Mesendoderm (in vitro differentiated cells): ENCODE measurements around the gene GPR132.

ENCODE experiments used
- DNase-seq: peaks from one replicate; pipeline ENCODE4 v3.0.0; 2013
- H2AK5ac ChIP-seq: 2 replicates; pipeline ENCODE4 v1.6.1; 2013; ENCODE audit warnings: low read length, inconsistent platforms
- H2BK120ac ChIP-seq: 2 replicates; pipeline ENCODE4 v1.6.1; 2013; ENCODE audit warnings: low read depth, mild to moderate bottlenecking, low read length, moderate library complexity, mixed read lengths
- H2BK15ac ChIP-seq: replicated peaks from 2 replicates; pipeline ENCODE4 v1.6.1; 2013; ENCODE audit warnings: low read depth, mild to moderate bottlenecking, moderate library complexity
- H2BK5ac ChIP-seq: 2 replicates; pipeline ENCODE4 v1.6.1; 2013; ENCODE audit warnings: low read length, inconsistent platforms
- H3K18ac ChIP-seq: 2 replicates; pipeline ENCODE4 v1.6.1; 2013; ENCODE audit warnings: mild to moderate bottlenecking, low read length, mixed read lengths
- H3K23ac ChIP-seq: one replicate; pipeline ENCODE4 v1.6.1; 2013; ENCODE audit warnings: low read length
- H3K27ac ChIP-seq: 2 replicates; pipeline ENCODE4 v1.5.1; 2013; ENCODE audit warnings: low read depth, mild to moderate bottlenecking, inconsistent platforms, low read length, moderate library complexity
- H3K27me3 ChIP-seq: 2 replicates; pipeline ENCODE4 v1.6.1; 2013; ENCODE audit warnings: low read length, control low read depth, mild to moderate bottlenecking, inconsistent platforms; ENCODE audit not compliant: insufficient read depth, poor library complexity
- H3K36me3 ChIP-seq: 2 replicates; pipeline ENCODE4 v1.6.1; 2013; ENCODE audit warnings: low read length, inconsistent platforms; ENCODE audit not compliant: control insufficient read depth, insufficient read depth
- H3K4ac ChIP-seq: one replicate; pipeline ENCODE4 v1.6.1; 2013; ENCODE audit warnings: low read depth, mild to moderate bottlenecking, low read length, moderate library complexity
- H3K4me1 ChIP-seq: 2 replicates; pipeline ENCODE4 v1.6.1; 2013; ENCODE audit warnings: low read depth, low read length, inconsistent platforms; ENCODE audit not compliant: control insufficient read depth
- H3K4me2 ChIP-seq: 2 replicates; pipeline ENCODE4 v1.6.1; 2013; ENCODE audit warnings: low read length
- H3K4me3 ChIP-seq: 2 replicates; pipeline ENCODE4 v1.5.1; 2013; ENCODE audit warnings: mild to moderate bottlenecking, low read length
- H3K56ac ChIP-seq: one replicate; pipeline ENCODE4 v1.6.1; 2013; ENCODE audit warnings: low read length
- H3K79me1 ChIP-seq: 2 replicates; pipeline ENCODE4 v1.6.1; 2013; ENCODE audit warnings: low read length, inconsistent platforms
- H3K79me2 ChIP-seq: 2 replicates; pipeline ENCODE4 v1.6.1; 2013; ENCODE audit warnings: mild to moderate bottlenecking, low read length; ENCODE audit not compliant: control insufficient read depth, insufficient read depth
- H3K9ac ChIP-seq: 2 replicates; pipeline ENCODE4 v1.6.1; 2013; ENCODE audit warnings: low read length, inconsistent platforms
- H4K5ac ChIP-seq: one replicate; pipeline ENCODE4 v1.6.1; 2013; ENCODE audit warnings: low read length
- H4K8ac ChIP-seq: one replicate; pipeline ENCODE4 v1.6.1; 2013; ENCODE audit warnings: low read depth, mild to moderate bottlenecking, control low read depth, low read length, moderate library complexity
- WGBS: extraction: QIAGEN DNeasy Blood & Tissue Kit; methylation state at CpG from one replicate; pipeline ENCODE4 v1.1.7; 2013; ENCODE audit warnings: low lambda C conversion rate, missing lambda C conversion rate; ENCODE audit not compliant: insufficient coverage; ENCODE audit errors: extremely low coverage; 5-methylcytosine and 5-hydroxymethylcytosine counted together

Gene GPR132

DNA sequence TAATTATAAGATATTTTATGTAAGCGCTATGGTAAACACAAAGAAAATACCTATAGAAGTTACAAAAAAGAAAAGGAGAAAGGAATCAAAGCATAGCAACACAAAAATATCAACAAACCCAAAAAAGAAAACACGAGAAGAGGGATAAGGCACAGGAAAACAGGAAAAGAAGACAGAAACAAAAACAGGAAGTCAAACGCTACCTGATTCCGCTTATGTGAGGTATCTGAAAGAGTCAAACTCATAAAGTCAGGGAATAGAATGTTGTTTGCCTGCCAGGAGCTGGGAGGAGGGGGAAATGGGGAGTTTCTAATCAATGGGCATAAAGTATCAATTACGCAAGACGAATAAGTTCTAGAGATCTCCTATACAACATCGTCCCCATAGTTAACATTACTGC lies 39.9 kb upstream of the GPR132 start:
- Histone ChIP-seq H3K23ac (no peak overlapping the region), H3K18ac (no peak overlapping the region)

DNA sequence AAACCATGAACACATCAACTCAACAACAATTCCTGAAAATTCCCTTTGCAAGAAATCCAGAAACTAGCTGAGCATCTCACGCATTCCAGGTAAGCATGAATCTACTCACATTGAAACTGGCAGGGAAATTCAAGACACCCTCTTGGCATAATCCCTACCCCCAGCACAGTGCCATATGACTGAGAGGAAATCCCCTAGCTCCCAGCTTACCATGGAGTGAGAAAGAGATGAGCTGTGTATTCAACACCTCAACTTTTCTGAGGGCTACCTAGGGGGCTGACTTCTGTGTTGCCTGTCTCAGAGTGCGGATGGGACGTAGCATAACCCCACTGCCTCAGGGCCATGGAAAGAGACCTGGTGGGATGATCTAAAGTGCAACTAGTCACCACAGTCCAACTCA lies 37.7 kb upstream of the GPR132 start:
- no peak overlapping the region for H3K4me3 ChIP-seq
- H3K27ac ChIP-seq, result no peak overlapping the region
- no peak overlapping the region for H3K4me2 ChIP-seq
- H2BK15ac ChIP-seq, result no peak overlapping the region
- no CpG with 5 or more reads among the region's 3 CpGs for WGBS
- no peaks in the 10 kb centered on the region for H3K79me2 ChIP-seq
- H3K9ac ChIP-seq, result no peak overlapping the region
- H3K56ac ChIP-seq, result no peak overlapping the region
- H3K23ac ChIP-seq, result no peak overlapping the region
- no peak overlapping the region for H2AK5ac ChIP-seq
- no peak overlapping the region for H4K8ac ChIP-seq
- no peak for DNase-seq
- H3K79me1 ChIP-seq, result no peaks in the 10 kb centered on the region
- no peaks in the 10 kb centered on the region for H3K4me1 ChIP-seq
- no peak overlapping the region for H2BK5ac ChIP-seq
- H3K27me3 ChIP-seq, result no peaks in the 10 kb centered on the region
- no peaks in the 10 kb centered on the region for H3K36me3 ChIP-seq
- no peak overlapping the region for H4K5ac ChIP-seq
- H3K4ac ChIP-seq, result no peak overlapping the region
- no peak overlapping the region for H2BK120ac ChIP-seq
- no peak overlapping the region for H3K18ac ChIP-seq

More for the DNA sequence above, 39.9 kb upstream of the GPR132 start:
- Histone ChIP-seq H3K4me2 (no peak overlapping the region), H3K79me1 (no peaks in the 10 kb centered on the region), H3K4ac (no peak overlapping the region), H2BK5ac (no peak overlapping the region), H3K9ac (no peak overlapping the region), H3K4me3 (no peak overlapping the region), H3K27me3 (no peaks in the 10 kb centered on the region), H3K56ac (no peak overlapping the region), H2AK5ac (no peak overlapping the region), H3K36me3 (no peaks in the 10 kb centered on the region), H4K8ac (no peak overlapping the region), H3K79me2 (no peaks in the 10 kb centered on the region), H4K5ac (no peak overlapping the region), H2BK15ac (no peak overlapping the region), H2BK120ac (no peak overlapping the region), H3K4me1 (no peaks in the 10 kb centered on the region), H3K27ac (no peak overlapping the region)
- no peak for DNase-seq
- no CpG with 5 or more reads among the region's 7 CpGs for WGBS

DNA sequence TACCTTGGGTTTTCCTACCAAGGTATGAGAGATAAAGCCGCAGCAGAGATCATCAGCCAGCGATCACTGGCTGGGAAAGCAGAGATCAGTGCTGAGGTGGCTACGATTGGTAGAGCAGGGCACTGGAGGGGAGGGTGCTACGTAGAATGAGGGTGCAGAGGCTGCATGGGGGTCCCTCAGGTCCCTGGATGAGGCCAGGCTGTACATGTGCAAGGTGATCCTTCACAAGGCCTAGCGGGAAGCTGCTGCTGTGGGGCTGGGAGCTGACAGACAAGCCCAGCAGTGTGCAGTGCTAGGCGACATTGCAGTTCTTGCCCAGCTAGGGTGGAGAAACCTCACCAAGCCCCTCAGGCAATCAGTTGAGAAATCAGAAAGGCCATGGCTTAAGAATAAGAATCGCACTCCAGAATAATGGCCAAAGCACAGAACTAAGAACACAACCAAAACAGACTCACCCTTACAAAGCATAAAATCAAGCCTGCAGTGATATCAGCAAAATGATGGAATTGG lies 37.2 kb upstream of the GPR132 start:
- Histone ChIP-seq H2BK5ac (no peak overlapping the region), H3K36me3 (no peaks in the 10 kb centered on the region), H3K56ac (no peak overlapping the region), H3K23ac (no peak overlapping the region), H4K8ac (no peak overlapping the region), H3K18ac (no peak overlapping the region), H3K4ac (no peak overlapping the region), H3K4me3 (no peak overlapping the region), H3K9ac (no peak overlapping the region), H3K79me2 (no peaks in the 10 kb centered on the region), H2AK5ac (no peak overlapping the region), H3K27ac (no peak overlapping the region), H2BK120ac (no peak overlapping the region), H3K4me2 (no peak overlapping the region), H4K5ac (no peak overlapping the region), H3K27me3 (no peaks in the 10 kb centered on the region), H3K79me1 (no peaks in the 10 kb centered on the region), H2BK15ac (no peak overlapping the region), H3K4me1 (no peaks in the 10 kb centered on the region)
- no CpG with 5 or more reads among the region's 7 CpGs for WGBS
- DNase-seq, result no peak

DNA sequence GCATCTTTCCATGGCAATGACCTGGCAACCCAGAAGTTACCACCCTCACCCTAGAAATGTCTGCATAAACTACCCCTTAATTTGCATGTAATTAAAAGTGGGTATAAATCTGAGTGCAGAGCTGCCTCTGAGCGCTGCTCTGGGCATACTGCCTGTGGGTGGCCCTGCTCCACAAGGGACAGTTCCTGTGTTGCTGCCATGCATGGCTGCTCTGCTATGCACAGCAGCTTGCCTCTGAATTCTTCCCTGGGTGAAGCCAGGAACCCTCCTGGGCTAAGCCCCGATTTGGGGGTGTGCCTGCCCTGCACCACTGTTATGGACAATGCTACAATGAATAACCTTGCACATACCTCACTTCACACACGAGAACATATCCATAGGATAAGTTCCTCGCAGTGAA lies 35.7 kb upstream of the GPR132 start:
- Histone ChIP-seq H3K4ac (no peak overlapping the region), H2BK120ac (no peak overlapping the region), H3K4me2 (no peak overlapping the region), H4K5ac (no peak overlapping the region), H3K23ac (no peak overlapping the region), H2BK5ac (no peak overlapping the region), H3K27ac (no peak overlapping the region), H3K79me2 (no peaks in the 10 kb centered on the region), H3K9ac (no peak overlapping the region), H3K4me1 (no peaks in the 10 kb centered on the region), H3K79me1 (no peaks in the 10 kb centered on the region), H4K8ac (no peak overlapping the region), H2AK5ac (no peak overlapping the region), H3K36me3 (no peaks in the 10 kb centered on the region), H2BK15ac (no peak overlapping the region), H3K27me3 (no peaks in the 10 kb centered on the region), H3K4me3 (no peak overlapping the region), H3K18ac (no peak overlapping the region), H3K56ac (no peak overlapping the region)
- no CpG with 5 or more reads among the region's 4 CpGs for WGBS
- DNase-seq, result no peak

DNA sequence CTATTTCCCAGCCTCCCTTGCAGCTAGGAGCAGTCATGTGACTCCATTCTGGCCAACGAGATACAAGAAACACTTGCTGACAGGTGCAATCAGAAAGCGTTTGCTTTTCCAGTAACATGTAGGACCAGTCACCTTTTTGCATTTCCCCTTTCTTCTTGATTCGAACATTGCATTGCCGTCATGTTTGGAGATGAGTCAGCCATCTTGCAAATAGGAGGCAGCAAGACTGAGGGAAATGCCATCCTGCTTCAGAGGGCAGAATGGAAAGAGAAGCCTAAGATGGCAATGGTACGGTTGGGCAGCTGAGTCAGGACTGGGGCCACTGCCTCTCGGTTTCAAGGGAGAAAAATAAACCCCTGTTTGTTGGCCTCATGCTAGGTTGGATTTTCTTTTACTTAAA lies 34.5 kb upstream of the GPR132 start:
- no peaks in the 10 kb centered on the region for H3K4me1 ChIP-seq
- no peaks in the 10 kb centered on the region for H3K79me2 ChIP-seq
- no peak overlapping the region for H2BK15ac ChIP-seq
- H3K4ac ChIP-seq, result no peak overlapping the region
- no peaks in the 10 kb centered on the region for H3K36me3 ChIP-seq
- no peak overlapping the region for H2BK120ac ChIP-seq
- no peaks in the 10 kb centered on the region for H3K27me3 ChIP-seq
- no peak overlapping the region for H3K18ac ChIP-seq
- no peak overlapping the region for H4K5ac ChIP-seq
- WGBS, result no CpG with 5 or more reads among the region's 6 CpGs
- no peak overlapping the region for H3K56ac ChIP-seq
- no peak overlapping the region for H3K27ac ChIP-seq
- no peak overlapping the region for H3K23ac ChIP-seq
- no peak overlapping the region for H3K4me3 ChIP-seq
- no peak overlapping the region for H4K8ac ChIP-seq
- DNase-seq, result no peak
- no peaks in the 10 kb centered on the region for H3K79me1 ChIP-seq
- H3K4me2 ChIP-seq, result no peak overlapping the region
- H3K9ac ChIP-seq, result no peak overlapping the region
- no peak overlapping the region for H2AK5ac ChIP-seq
- H2BK5ac ChIP-seq, result no peak overlapping the region

DNA sequence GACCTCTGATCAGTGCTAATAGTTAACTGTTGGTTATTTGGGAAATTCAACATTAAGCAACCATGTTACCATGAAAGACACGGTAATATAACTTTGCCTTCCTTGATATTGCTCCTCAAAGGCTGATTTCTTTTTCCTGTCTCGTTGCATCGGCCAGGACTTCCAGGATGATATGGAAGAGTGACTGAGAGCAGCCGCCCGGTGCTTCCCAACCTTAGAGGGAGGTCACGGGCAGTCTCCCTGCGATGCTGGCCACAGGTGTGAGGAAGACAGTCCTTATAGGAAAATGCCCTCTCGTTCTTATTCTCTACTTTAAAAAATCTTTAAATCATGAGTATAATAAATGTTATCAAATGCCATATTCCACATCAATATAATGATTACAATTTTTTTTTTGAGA lies 33.1 kb upstream of the GPR132 start:
- Histone ChIP-seq H3K79me1 (no peaks in the 10 kb centered on the region), H4K8ac (no peak overlapping the region), H3K4me1 (peaks cover 3% of the 10 kb centered on the region), H2AK5ac (no peak overlapping the region), H2BK15ac (no peak overlapping the region), H3K4me2 (no peak overlapping the region), H2BK120ac (no peak overlapping the region), H3K18ac (no peak overlapping the region), H3K36me3 (no peaks in the 10 kb centered on the region), H4K5ac (no peak overlapping the region), H3K9ac (no peak overlapping the region), H2BK5ac (no peak overlapping the region), H3K79me2 (no peaks in the 10 kb centered on the region), H3K56ac (no peak overlapping the region), H3K4me3 (no peak overlapping the region), H3K23ac (no peak overlapping the region), H3K27me3 (no peaks in the 10 kb centered on the region), H3K4ac (no peak overlapping the region), H3K27ac (no peak overlapping the region)
- no CpG with 5 or more reads among the region's 8 CpGs for WGBS
- DNase-seq, result no peak
